ENCODE measurements around the gene ANKS1B.
"Not testable (repeated sequence)": the region's sequence is repeated elsewhere in the genome, so short reads cannot be mapped to it uniquely, and the experiment has no call there.

ANKS1B gene

GRCh38 chr12:99035803-99036202, 948.9 kb downstream of the ANKS1B start:
- DNase-seq = no peak

DNA sequence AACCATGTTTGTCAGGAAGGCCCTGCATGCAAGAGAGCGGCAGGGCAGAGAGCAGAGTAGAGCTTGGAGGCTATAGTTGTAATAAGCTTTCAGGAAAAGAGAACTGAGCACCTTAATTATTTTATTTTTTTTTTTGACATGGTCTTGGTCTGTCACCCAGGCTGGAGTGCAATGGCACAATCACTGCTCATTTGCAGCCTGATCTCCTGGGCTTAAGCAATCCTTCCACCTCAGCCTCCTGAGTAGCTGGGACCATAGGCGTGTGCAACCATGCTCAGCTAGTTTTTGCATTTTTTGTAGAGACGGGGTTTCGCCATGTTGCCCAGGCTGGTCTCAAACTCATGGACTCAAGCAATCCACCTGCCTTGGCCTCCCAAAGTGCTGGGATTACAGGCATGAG, 950.5 kb downstream of the ANKS1B start:
- DNase-seq = not testable (repeated sequence)

DNA sequence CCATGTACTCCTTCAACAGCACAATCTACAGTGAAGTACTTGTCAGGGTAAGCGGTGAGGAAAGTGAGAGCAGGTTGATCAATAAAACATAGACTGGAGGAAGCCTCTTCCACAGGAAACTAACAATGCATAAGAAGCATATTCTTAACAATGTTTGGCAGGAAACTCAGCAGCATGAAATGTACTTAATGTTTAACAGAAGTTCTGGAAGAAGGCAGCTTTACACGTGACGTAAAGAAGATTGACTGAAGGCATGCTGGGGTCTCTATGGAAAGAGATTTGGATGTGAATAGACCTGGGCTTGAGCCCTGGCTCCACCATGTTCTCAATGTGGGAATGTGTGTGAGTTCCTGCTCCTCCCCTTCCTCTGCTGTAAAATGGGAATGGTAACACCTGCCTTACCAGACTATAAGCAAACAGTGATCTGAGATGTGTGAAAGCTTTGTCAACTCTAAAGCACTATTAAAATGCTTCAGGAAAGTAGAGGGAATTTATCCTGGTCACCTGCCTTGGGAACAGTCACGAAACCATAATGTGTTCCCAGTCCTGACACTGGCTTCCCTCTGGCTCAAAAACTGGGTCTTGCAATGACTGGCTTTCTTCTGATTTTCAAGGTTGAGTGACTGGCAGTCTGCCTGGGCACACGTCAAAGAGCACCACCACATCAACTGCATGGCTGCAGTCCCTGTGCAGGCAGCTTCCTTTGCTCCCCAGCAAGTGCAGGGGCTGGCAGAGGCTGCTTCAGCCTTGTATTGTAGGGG, 955.0 kb downstream of the ANKS1B start:
- no peak for DNase-seq

- no peak for DNase-seq
These were observed 957.3 kb downstream of the ANKS1B start for GRCh38 chr12:99027461-99027860.

DNA sequence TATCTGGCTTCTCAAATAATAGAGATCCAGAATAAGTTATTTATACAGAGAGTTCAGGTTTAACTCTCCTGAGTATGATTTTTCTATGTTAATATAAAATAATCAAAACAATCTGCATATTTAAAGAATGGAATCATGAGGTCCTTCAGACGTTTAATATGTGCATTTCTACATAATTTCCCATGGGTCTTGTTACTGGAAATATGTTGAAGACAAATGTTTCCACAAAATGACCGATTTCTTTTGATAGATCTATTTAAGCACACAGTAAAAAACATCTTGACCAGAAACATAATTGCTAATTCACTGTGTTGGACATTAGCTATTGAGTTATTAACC, 957.7 kb downstream of the ANKS1B start:
- DNase-seq = no peak

DNA sequence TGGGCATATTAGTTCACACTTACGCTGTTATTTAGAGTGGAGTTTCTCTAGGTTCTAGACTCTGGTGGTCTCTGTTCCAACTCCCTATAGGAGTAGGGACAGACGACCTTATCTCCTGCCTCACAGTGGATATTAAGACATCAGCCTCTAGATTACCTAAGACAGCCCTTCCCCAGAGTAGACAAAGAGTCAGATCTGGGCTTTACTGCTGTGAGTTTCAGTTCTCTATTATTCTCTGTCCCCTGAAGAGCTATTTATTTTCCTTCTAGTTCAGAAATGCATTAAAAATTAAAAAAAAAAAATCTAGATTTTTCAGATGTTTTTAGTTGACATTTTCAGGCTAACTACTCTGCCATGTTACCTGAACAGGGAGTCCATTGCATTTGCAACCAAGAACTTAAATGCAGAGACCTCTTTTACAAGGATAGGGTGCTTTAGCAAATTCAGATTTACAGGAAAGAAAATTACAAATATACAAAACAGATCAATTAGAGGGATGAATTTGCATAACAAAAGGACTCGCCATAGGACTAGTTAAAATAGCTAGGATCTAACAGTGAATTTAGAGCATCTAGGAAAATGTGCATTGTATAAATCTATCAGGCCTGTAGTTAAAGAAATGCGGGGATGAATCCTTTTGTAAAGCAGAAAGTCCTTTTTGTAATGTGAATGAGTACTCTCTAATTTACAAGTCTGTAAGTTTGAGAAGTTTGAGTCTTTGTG, 958.2 kb downstream of the ANKS1B start:
- DNase-seq = no peak

- no peak for DNase-seq
These were observed 959.9 kb downstream of the ANKS1B start for GRCh38 chr12:99024870-99025269.

DNA sequence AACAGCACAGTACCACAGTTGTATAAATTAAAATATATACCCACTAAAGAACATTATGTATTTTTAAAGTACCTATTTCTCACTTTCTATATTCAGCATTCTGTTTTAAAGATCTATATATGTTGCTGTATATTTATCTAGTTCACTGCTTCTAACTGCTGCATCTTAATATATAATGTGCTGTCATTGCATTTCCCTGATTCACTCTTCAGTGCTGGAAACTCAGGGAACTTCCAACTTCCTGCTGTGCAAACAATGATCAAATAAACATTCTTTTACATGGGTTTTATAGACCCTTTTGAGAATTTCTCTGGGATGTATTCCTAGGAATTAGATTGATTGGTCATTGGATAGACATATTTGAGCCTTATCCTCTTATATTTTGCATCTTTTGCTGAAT, 960.5 kb downstream of the ANKS1B start:
- DNase-seq = no peak

- DNase-seq = no peak
These were observed 963.9 kb downstream of the ANKS1B start for GRCh38 chr12:99020871-99021270.

GRCh38 chr12:99019798-99020197, 964.9 kb downstream of the ANKS1B start:
- DNase-seq = no peak

DNA sequence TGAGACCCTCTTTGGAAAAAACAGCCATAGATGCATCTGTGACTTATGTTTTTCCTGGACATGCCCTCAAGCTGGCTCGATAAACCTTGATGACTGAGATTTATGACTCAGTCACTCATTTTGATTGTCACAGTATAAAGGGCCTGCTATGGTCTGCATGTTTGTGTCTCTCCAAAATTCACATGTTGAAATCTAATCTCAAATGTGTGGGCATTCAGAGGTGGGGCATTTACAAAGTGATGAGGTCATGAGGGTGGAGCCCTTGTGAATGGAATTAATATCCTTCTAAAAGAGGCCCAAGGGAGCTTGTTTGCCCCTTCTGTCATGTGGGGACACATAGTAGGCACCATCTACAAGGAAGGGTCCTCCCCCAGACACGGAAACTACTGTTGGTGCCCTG, 966.8 kb downstream of the ANKS1B start:
- DNase-seq = no peak

- DNase-seq = no peak
These were observed 975.0 kb downstream of the ANKS1B start for GRCh38 chr12:99009654-99010296.

- no peak for DNase-seq
These were observed 979.1 kb downstream of the ANKS1B start for GRCh38 chr12:99005601-99006000.

GRCh38 chr12:99004799-99005466, 979.8 kb downstream of the ANKS1B start:
- no peak for DNase-seq

- DNase-seq = no peak
These were observed 982.0 kb downstream of the ANKS1B start for GRCh38 chr12:99002731-99003130.

- DNase-seq = no peak
These were observed 982.6 kb downstream of the ANKS1B start for GRCh38 chr12:99002156-99002555.

DNA sequence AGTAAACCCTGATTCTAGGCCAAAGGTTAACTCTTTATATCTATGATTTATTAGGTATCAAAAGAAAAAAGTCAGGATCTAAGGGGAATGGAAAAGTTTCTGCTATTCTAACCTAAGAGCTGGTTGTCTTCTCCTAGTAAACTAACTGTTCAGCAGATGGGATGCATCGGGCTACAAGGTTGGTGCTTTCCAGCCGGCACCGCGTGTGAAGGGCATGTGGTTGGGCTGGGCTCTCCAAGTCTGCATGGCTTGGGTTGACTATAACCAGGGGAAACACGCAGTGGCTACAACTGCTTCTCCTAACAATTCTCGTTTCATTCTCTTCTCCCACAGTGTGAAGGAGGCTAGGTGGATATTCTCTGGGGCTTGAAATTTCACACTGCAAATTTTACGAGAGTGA, 985.2 kb downstream of the ANKS1B start:
- no peak for DNase-seq

DNA sequence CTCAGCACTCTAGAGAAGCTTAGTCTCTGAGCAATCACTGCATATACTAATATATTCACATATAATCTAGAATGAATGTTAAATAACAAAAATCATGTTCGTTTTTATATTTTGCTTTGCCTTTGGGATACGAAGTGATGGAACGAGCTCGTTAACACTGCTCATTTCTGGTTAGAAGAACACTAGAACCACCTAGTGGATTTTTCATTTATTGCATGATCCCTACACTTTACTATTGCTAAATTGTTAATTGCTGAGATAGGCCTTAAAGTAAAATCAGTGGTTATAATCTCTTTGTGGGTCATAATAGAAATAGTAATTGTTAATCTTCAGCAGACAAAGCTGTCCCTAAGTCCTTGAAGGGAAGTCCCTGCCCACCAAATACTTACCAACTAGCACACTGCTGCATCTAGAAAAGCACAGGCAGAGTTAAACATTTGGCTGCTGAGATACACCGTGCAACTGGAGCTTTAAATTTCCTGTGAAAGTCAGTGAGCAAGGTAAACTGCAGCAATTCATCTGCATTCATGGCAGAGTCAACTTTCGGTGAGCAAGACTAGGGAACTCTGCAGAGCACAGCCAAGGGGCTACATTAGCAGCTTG, 985.9 kb downstream of the ANKS1B start:
- DNase-seq = peak; percentile 39

DNA sequence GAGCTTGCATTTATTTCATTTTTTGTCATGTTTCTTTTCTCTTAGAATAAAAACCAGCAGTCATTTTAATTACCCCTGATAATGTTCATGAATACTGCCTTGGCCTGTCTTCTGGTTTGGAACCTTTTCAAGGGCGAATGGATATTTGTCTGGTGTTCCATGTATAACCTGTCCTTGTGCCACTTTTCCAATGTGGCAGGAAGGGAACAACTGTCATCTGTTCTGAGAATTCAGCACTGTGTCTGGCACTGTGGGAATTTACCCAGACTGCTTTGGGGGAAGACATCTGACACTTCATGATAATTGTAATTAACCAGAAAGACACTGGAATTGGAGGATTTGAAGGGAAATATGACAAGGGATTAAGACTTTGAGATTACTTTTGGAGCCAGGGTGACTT, 986.8 kb downstream of the ANKS1B start:
- no peak for DNase-seq

- no peak for DNase-seq
These were observed 994.1 kb downstream of the ANKS1B start for GRCh38 chr12:98990648-98991047.

DNA sequence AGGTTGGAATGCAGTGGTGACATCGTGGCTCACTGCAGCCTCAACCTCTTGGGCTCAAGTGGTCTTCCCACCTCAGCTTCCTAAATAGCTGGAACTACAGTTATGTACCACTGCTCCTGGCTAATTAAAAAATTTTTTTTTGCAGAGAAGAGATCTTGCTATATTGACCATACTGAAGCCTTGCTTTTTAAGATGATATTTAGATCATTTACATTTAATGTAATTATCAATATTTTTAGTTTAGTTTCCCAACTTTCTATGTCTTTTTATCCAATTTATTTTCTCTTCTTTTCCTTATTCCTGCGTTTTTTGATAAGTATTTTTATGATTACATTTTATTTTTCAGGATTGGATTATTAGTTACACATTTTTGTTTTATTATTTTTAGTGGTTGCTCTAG, 999.6 kb downstream of the ANKS1B start:
- DNase-seq = no peak

DNA sequence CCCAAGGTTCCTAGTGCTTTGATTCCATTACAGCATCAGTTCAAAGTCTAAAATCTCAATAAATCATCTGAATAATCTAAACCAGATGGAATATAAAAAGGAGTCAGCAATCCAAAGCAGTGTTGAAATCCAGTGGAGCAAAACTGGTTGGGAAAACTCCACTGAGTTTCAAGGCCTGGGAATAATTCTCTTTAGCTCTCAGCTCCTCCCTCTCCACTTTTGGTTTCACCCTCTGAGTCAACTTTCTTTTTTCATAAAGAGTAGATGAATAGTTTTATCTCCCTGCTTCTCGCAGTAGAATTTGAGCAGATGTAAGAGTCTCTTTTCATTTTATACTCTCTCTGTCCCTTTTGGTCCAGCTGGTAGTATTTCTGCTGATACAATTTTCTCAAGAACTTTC, 1001.1 kb downstream of the ANKS1B start:
- no peak for DNase-seq

DNA sequence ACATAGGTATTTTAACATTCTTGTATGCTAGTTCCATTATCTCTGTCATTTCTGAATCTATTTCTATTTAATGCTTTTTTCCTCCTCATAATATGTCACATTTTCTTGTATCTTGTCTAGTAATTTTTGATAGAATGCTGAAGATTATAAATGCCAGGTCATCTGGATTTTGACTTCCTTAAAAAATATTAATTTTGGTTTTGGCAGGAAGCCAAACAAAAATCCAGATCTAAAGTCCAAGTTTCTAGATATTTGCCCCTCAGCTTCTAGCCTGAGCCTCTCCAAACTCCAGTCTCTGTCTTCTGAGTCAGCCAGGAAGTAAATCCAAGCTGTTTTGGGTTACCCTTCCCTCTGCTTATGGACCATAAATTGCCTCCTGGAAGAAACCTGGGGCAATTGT, 1004.2 kb downstream of the ANKS1B start:
- no peak for DNase-seq
